Stimulated activated CD8-positive, alpha-beta memory T cell treated with anti-CD3 and anti-CD28 coated beads, Interleukin-2, amount 100 ng/mL, for 48 hours (primary cell): Measurements from ENCODE around the gene FAM114A2.

Experiments
- DNase-seq, 2 donors: peaks; one replicate each; pipeline ENCODE4 v3.0.0-alpha.2; 2020; ENCODE audit warnings: low read depth in 2 of 2

The FAM114A2 gene

DNA sequence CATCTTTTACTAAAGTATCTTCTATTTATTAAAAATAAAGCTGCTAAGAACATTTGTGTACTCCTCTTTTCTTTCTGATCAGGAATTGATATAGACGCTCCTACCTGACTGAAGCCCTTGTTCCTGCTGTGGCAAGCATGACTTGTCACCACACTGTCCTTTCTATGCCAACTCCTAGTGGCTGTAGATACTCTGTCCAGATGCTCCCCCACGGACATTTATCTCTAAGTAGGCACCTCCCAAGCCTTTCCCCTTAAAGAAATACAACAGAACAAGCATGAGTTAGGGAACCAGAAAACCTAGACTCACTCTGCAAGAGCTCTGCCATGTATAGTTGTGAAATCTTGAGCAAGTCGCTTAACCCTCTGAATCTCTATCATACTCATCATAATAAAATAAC lies 53.2 kb downstream of the FAM114A2 start:
- DNase-seq = no peak

DNA sequence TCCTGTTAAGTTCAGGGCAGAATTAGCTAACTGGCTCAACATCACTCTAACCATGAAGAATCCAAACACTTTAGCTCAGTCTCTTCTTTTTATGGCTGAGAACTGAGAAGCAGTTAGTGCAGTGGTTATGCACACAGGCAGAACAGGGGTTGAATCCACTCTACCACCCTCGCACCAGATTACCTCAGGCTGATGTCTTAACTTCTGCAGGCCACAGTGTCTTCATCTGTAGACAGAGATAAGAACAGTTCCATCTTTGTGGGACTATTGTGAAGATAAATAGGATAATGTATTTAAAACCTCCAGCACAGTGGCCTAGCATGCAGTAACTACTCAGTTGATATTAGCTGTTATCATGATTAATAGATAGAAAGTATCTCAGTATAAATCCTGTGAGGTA lies 54.8 kb downstream of the FAM114A2 start:
- no peak for DNase-seq

GRCh38 chr5:153981905-153982605 lies 56.7 kb downstream of the FAM114A2 start:
- no peak for DNase-seq

DNA sequence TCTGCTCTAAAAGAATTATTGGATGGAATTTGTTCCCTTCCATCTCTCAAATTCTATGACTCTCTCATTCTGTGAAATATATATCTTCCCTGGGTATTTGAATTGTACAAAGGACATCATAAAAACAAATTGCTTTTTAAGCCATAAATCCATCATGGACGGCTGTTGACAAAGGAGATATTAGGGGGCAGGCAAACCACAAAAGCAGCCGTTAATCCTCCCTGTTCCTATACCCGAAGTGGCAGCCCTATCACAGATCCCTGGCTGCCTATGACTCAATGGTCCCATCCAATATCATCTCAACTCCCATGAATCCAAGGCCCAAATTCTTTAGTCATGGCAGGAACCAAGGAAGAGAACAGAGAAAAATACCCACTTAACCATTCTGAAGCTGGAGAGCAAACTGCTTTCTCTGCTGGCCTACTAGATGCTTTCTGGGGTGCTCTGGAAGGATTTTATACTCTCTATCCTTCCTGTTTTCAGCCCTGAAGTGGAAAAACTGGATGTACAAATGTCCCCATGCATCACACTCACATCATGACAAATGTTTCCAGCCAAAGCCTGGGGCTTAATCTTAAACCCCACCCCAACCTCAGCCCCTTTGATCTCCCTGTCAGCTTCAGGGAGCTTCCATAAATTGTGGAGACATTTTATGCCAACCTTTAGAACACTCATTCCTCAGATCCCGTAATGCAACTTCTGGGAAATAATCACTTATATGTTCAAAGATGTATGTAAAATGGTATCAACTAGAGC lies 59.5 kb downstream of the FAM114A2 start:
- DNase-seq = no peak

GRCh38 chr5:153974813-153975163 lies 63.9 kb downstream of the FAM114A2 start:
- no peak for DNase-seq

- DNase-seq = no peak
These were observed 64.4 kb downstream of the FAM114A2 start for GRCh38 chr5:153974131-153974812.

DNA sequence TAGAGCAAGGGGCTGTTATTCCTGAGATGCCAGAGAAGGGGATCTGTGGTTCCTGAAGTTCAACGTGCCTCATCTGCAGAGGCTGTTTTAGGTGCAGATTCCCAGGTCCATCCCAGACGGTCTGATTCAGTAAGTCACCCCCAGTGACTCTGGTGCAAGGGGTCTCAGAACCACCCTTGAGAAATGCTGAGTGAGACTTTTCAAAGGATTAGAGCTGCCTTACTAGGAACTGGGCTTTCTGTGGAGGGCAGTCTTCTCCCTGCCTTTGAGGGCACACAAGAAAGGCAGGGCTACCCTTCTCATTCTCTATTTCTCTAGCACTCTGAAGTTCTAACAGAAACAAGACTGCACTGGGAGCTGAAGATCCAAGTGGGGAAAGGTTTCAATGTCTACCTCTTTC lies 66.5 kb downstream of the FAM114A2 start:
- DNase-seq = no peak

GRCh38 chr5:153970496-153970895 lies 68.2 kb downstream of the FAM114A2 start:
- no peak for DNase-seq

DNA sequence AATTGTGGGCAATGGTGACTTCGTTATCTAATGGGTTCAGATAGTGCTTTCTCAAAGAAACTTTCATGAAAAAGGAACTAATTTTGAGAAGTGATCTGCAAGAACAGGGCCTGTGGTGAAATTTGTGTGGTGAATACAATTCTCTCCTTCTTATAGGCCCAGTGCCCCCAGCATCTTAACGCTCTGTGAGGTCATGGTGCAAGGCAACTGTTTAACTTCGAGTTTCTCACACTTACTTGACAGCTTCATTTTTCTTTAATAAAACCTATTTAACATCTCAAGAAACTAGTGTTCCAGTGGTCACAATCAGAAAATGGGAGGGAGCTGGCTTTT lies 69.2 kb downstream of the FAM114A2 start:
- DNase-seq = no peak

DNA sequence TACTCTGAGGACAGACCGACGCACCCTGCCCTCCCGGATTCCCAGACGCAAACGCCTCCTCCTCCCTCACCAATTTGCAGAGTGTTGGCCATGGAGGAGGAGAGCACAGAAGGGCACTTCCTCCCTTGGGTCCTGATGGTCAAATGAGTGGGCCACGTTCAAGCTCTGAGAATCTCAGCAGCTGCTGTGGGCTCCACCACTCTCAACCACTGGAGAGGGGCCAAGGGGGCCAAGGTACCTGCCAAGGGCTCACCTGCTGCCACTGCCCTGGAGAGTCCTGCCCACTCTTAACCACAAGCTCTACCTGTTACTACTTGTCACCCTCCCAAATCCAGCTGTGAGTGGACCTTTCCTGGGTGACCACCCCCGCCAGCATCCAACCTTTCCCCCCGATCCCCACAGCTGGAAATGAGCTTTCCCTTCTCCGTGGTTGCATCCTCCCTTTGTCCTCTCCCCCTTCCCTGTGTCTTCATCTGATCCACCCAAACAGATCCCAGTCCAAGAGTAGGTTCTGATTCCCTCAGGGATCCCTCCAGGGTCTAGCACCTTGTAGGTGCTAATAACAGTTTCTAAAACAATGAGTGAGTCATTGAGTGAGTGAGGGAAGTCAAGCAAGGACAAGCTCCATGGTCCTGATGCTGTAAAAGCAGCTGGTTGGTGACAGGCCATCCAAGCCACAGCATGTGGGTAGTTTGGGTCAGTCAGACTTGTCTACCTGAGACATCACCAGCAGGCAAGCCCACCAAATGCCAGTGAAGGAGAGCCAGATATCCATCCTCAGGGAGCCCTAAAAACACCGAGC lies 69.7 kb downstream of the FAM114A2 start:
- no peak for DNase-seq

- peak; percentile 13 to 29 for DNase-seq
These were observed 73.6 kb downstream of the FAM114A2 start for GRCh38 chr5:153964880-153965645.

DNA sequence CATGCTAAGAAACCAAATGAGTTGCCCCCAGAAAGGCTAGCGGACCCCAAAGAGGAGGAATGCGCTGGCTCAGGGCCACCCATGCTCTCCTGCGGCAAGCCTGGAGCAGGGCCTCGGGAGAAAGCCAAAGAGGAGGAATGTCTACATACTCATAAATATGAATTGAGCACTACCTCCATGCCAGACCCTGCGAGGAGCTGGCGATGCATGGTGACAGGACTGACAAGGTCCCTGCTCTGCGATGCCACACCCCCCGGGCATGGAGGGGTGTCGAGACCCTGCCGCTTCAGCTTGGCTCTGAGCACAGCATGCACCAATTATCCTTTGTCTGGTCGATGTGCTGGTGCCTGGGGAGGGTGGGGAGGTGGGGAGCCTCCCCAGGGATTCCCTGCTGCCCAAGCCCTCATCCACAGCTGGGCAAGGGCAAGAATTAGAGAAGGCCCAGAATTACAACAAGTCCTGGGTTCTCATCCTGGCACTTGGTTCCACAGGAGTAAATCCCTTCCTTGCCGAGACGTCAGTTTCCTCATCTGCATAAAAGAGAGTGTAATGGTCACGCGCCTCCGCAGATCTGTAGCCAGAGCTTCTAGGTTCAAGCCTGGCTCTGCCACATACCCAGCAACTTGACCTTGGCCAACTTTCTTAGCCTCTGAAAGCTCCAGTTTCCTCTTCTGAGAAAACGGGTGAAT lies 74.4 kb downstream of the FAM114A2 start:
- no peak for DNase-seq

GRCh38 chr5:153960269-153961215 lies 78.2 kb downstream of the FAM114A2 start:
- DNase-seq = no peak

- DNase-seq = no peak
These were observed 79.4 kb downstream of the FAM114A2 start for GRCh38 chr5:153959134-153959957.

DNA sequence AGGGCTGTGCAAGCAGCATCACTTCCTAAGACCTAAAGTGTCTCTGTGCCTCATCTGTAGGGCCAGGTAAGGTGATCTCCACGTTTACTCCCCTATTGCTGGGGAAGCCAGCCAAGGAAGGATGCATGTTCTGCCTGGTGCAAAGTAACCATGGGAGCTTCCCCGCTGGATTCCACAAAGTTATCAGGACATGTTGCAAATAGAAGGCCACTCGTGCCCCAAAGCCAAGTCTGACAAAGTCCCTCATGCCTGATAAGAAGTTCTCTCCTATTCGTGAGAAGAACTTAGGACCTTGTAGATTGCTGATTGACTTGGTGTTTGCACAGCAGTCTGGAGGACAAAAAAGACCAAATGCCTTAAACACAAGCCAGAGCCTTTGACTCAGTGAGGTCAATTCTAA lies 81.5 kb downstream of the FAM114A2 start:
- DNase-seq = no peak

DNA sequence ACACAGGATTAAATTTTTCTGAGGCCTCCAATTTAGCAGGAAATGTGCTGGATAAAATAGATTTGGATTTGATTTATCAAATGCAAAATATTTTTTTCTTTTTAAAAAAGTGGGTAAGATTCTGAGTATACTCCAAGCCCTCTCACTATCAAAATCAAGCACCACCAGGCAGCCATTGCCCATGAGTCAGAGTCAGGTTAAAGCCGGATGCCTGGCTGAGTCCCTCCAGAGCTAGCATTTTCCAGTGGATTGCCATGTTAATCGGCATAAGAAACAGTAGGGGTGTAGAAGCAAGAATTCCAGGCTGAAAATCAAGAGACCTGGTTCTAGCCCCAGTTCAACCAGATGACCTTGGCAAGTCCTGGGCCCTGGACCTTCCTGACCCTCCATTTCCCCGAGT lies 85.3 kb downstream of the FAM114A2 start:
- no peak for DNase-seq

GRCh38 chr5:153952893-153953292 lies 85.8 kb downstream of the FAM114A2 start:
- DNase-seq = no peak

DNA sequence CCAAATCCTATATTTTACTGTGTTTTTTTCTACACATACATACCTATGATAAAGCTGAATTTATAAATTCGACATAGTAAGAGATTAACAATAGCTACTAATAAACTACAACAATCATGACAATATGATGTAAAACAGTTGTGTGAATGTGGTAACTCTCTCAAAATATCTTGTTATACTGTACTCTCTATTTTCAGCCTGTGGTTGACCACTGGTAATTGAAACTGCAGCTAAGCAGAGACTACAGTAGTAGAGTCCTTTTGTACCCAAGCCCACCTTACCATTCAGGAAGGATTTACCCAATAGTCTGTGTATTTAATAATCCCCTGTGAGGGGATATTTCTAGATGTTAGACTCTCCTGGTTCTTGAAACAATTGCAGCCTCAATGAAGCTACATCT lies 86.7 kb downstream of the FAM114A2 start:
- DNase-seq = no peak

- DNase-seq = no peak
These were observed 97.4 kb downstream of the FAM114A2 start for GRCh38 chr5:153941265-153941664.
